Mesendoderm (in vitro differentiated cells): ENCODE results near the gene THRAP3.

Experiments used
- DNase-seq: peaks from one replicate; pipeline ENCODE4 v3.0.0; 2013
- H2AK5ac ChIP-seq: 2 replicates; pipeline ENCODE4 v1.6.1; 2013; ENCODE audit warnings: low read length, inconsistent platforms
- H2BK120ac ChIP-seq: 2 replicates; pipeline ENCODE4 v1.6.1; 2013; ENCODE audit warnings: low read depth, mild to moderate bottlenecking, low read length, moderate library complexity, mixed read lengths
- H2BK15ac ChIP-seq: replicated peaks from 2 replicates; pipeline ENCODE4 v1.6.1; 2013; ENCODE audit warnings: low read depth, mild to moderate bottlenecking, moderate library complexity
- H2BK5ac ChIP-seq: 2 replicates; pipeline ENCODE4 v1.6.1; 2013; ENCODE audit warnings: low read length, inconsistent platforms
- H3K18ac ChIP-seq: 2 replicates; pipeline ENCODE4 v1.6.1; 2013; ENCODE audit warnings: mild to moderate bottlenecking, low read length, mixed read lengths
- H3K23ac ChIP-seq: one replicate; pipeline ENCODE4 v1.6.1; 2013; ENCODE audit warnings: low read length
- H3K27ac ChIP-seq: 2 replicates; pipeline ENCODE4 v1.5.1; 2013; ENCODE audit warnings: low read depth, mild to moderate bottlenecking, inconsistent platforms, low read length, moderate library complexity
- H3K27me3 ChIP-seq: 2 replicates; pipeline ENCODE4 v1.6.1; 2013; ENCODE audit warnings: low read length, control low read depth, mild to moderate bottlenecking, inconsistent platforms; ENCODE audit not compliant: insufficient read depth, poor library complexity
- H3K36me3 ChIP-seq: 2 replicates; pipeline ENCODE4 v1.6.1; 2013; ENCODE audit warnings: low read length, inconsistent platforms; ENCODE audit not compliant: control insufficient read depth, insufficient read depth
- H3K4ac ChIP-seq: one replicate; pipeline ENCODE4 v1.6.1; 2013; ENCODE audit warnings: low read depth, mild to moderate bottlenecking, low read length, moderate library complexity
- H3K4me1 ChIP-seq: 2 replicates; pipeline ENCODE4 v1.6.1; 2013; ENCODE audit warnings: low read depth, low read length, inconsistent platforms; ENCODE audit not compliant: control insufficient read depth
- H3K4me2 ChIP-seq: 2 replicates; pipeline ENCODE4 v1.6.1; 2013; ENCODE audit warnings: low read length
- H3K4me3 ChIP-seq: 2 replicates; pipeline ENCODE4 v1.5.1; 2013; ENCODE audit warnings: mild to moderate bottlenecking, low read length
- H3K56ac ChIP-seq: one replicate; pipeline ENCODE4 v1.6.1; 2013; ENCODE audit warnings: low read length
- H3K79me1 ChIP-seq: 2 replicates; pipeline ENCODE4 v1.6.1; 2013; ENCODE audit warnings: low read length, inconsistent platforms
- H3K79me2 ChIP-seq: 2 replicates; pipeline ENCODE4 v1.6.1; 2013; ENCODE audit warnings: mild to moderate bottlenecking, low read length; ENCODE audit not compliant: control insufficient read depth, insufficient read depth
- H3K9ac ChIP-seq: 2 replicates; pipeline ENCODE4 v1.6.1; 2013; ENCODE audit warnings: low read length, inconsistent platforms
- H4K5ac ChIP-seq: one replicate; pipeline ENCODE4 v1.6.1; 2013; ENCODE audit warnings: low read length
- H4K8ac ChIP-seq: one replicate; pipeline ENCODE4 v1.6.1; 2013; ENCODE audit warnings: low read depth, mild to moderate bottlenecking, control low read depth, low read length, moderate library complexity
- WGBS: extraction: QIAGEN DNeasy Blood & Tissue Kit; methylation state at CpG from one replicate; pipeline ENCODE4 v1.1.7; 2013; ENCODE audit warnings: low lambda C conversion rate, missing lambda C conversion rate; ENCODE audit not compliant: insufficient coverage; ENCODE audit errors: extremely low coverage; 5-methylcytosine and 5-hydroxymethylcytosine counted together

Gene THRAP3

GRCh38 chr1:36203554-36204346 lies 20.5 kb upstream of the THRAP3 start:
- peak; percentile 19 for DNase-seq
- Histone ChIP-seq H3K27me3 (no peaks in the 10 kb centered on the region), H2BK5ac (no peak overlapping the region), H2AK5ac (no peak overlapping the region), H3K4me1 (no peaks in the 10 kb centered on the region), H3K79me2 (no peaks in the 10 kb centered on the region), H4K8ac (no peak overlapping the region), H3K18ac (no peak overlapping the region), H3K27ac (no peak overlapping the region), H3K9ac (no peak overlapping the region), H3K4ac (no peak overlapping the region), H3K56ac (peak overlapping the region; percentile 30), H4K5ac (no peak overlapping the region), H3K4me3 (no peak overlapping the region), H2BK120ac (no peak overlapping the region), H3K23ac (no peak overlapping the region), H3K4me2 (no peak overlapping the region), H2BK15ac (no peak overlapping the region), H3K36me3 (no peaks in the 10 kb centered on the region), H3K79me1 (no peaks in the 10 kb centered on the region)
- WGBS = no CpG with 5 or more reads among the region's 10 CpGs

- Histone ChIP-seq H3K18ac (no peak overlapping the region), H3K4me3 (no peak overlapping the region), H3K27ac (no peak overlapping the region), H3K23ac (no peak overlapping the region), H3K4me1 (no peaks in the 10 kb centered on the region), H2BK120ac (no peak overlapping the region), H3K79me2 (no peaks in the 10 kb centered on the region), H3K4ac (no peak overlapping the region), H3K27me3 (no peaks in the 10 kb centered on the region), H2BK15ac (no peak overlapping the region), H2AK5ac (no peak overlapping the region), H3K56ac (no peak overlapping the region), H3K79me1 (no peaks in the 10 kb centered on the region), H4K8ac (no peak overlapping the region), H3K36me3 (no peaks in the 10 kb centered on the region), H4K5ac (no peak overlapping the region), H3K9ac (no peak overlapping the region), H2BK5ac (no peak overlapping the region), H3K4me2 (no peak overlapping the region)
- no peak for DNase-seq
- no CpG with 5 or more reads among the region's 6 CpGs for WGBS
Observed at GRCh38 chr1:36204347-36204909, 19.8 kb upstream of the THRAP3 start.

GRCh38 chr1:36206323-36206858 lies 17.9 kb upstream of the THRAP3 start:
- Histone ChIP-seq H3K27me3 (no peaks in the 10 kb centered on the region), H3K9ac (no peak overlapping the region), H3K18ac (no peak overlapping the region), H3K4me1 (no peaks in the 10 kb centered on the region), H3K56ac (no peak overlapping the region), H2BK15ac (no peak overlapping the region), H3K36me3 (no peaks in the 10 kb centered on the region), H3K27ac (no peak overlapping the region), H2BK5ac (no peak overlapping the region), H3K23ac (no peak overlapping the region), H3K79me2 (no peaks in the 10 kb centered on the region), H3K4me3 (no peak overlapping the region), H4K8ac (no peak overlapping the region), H2BK120ac (no peak overlapping the region), H3K4me2 (no peak overlapping the region), H3K79me1 (no peaks in the 10 kb centered on the region), H3K4ac (no peak overlapping the region), H2AK5ac (no peak overlapping the region), H4K5ac (no peak overlapping the region)
- no CpG with 5 or more reads among the region's 3 CpGs for WGBS
- DNase-seq = no peak

GRCh38 chr1:36207339-36207738 lies 16.9 kb upstream of the THRAP3 start:
- DNase-seq = peak; percentile 79
- Histone ChIP-seq H2BK5ac (no peak overlapping the region), H3K4me3 (no peak overlapping the region), H2AK5ac (no peak overlapping the region), H3K4me2 (no peak overlapping the region), H3K23ac (no peak overlapping the region), H4K8ac (no peak overlapping the region), H2BK120ac (no peak overlapping the region), H3K27ac (no peak overlapping the region), H3K27me3 (no peaks in the 10 kb centered on the region), H3K9ac (no peak overlapping the region), H3K79me1 (no peaks in the 10 kb centered on the region), H3K4me1 (no peaks in the 10 kb centered on the region), H3K56ac (no peak overlapping the region), H2BK15ac (no peak overlapping the region), H3K36me3 (no peaks in the 10 kb centered on the region), H3K18ac (no peak overlapping the region), H3K79me2 (no peaks in the 10 kb centered on the region), H3K4ac (no peak overlapping the region), H4K5ac (no peak overlapping the region)
- no CpG with 5 or more reads among the region's 6 CpGs for WGBS

- no peaks in the 10 kb centered on the region for H3K79me1 ChIP-seq
- H3K9ac ChIP-seq = no peak overlapping the region
- no CpG with 5 or more reads among the region's 6 CpGs for WGBS
- no peak overlapping the region for H4K5ac ChIP-seq
- no peak overlapping the region for H2BK120ac ChIP-seq
- no peaks in the 10 kb centered on the region for H3K27me3 ChIP-seq
- no peaks in the 10 kb centered on the region for H3K4me1 ChIP-seq
- no peaks in the 10 kb centered on the region for H3K36me3 ChIP-seq
- H3K4ac ChIP-seq = no peak overlapping the region
- H2AK5ac ChIP-seq = no peak overlapping the region
- no peak overlapping the region for H2BK15ac ChIP-seq
- H3K18ac ChIP-seq = no peak overlapping the region
- no peak overlapping the region for H4K8ac ChIP-seq
- no peak overlapping the region for H3K27ac ChIP-seq
- no peak for DNase-seq
- no peak overlapping the region for H3K56ac ChIP-seq
- H3K23ac ChIP-seq = no peak overlapping the region
- H3K4me2 ChIP-seq = no peak overlapping the region
- H3K4me3 ChIP-seq = no peak overlapping the region
- H3K79me2 ChIP-seq = no peaks in the 10 kb centered on the region
- no peak overlapping the region for H2BK5ac ChIP-seq
Observed at GRCh38 chr1:36208978-36209703, 15.1 kb upstream of the THRAP3 start.
